Bronchial epithelial cell (primary cell): ENCODE results near the gene TBC1D22A. TPM values are rescaled to one million over a fixed set of nuclear protein-coding genes. Genes with fewer than 3 reads are reported as not detected.

ENCODE experiments used
- DNase-seq: peaks from one replicate; pipeline ENCODE4 v3.0.0-alpha.2; 2010; ENCODE audit warnings: low read depth
- FAIRE-seq: peaks from 2 replicates; lab custom pipeline; 2011; peaks lifted over from hg19 to GRCh38; lab: Jason Lieb, UNC
- H3K27me3 ChIP-seq: 2 replicates; pipeline ENCODE4 v1.5.1; 2011; ENCODE audit warnings: low read length; ENCODE audit not compliant: control insufficient read depth, insufficient read depth
- H3K36me3 ChIP-seq: 2 replicates; pipeline ENCODE4 v1.5.1; 2011; ENCODE audit warnings: low read length; ENCODE audit not compliant: control insufficient read depth, insufficient read depth
- H3K4me3 ChIP-seq: 2 replicates; pipeline ENCODE4 v1.5.1; 2011; ENCODE audit warnings: mild to moderate bottlenecking, low read depth, low read length, control low read depth
- CTCF ChIP-seq: IDR thresholded peaks from 2 replicates; pipeline ENCODE4 v1.5.1; 2011; ENCODE audit warnings: mild to moderate bottlenecking, moderate library complexity, low read length, control low read depth, inconsistent platforms; ENCODE audit not compliant: insufficient read depth, severe bottlenecking
- total RNA-seq: library from RNA; depleted of rRNA; stranded (reverse); fragments of >200 nt; gene quantifications from 2 replicates; pipeline ENCODE4 v1.2.1, GENCODE V29; 2014

Gene TBC1D22A
- total RNA-seq, 1 donor from 2014 or later, result 10.0 TPM

- Histone ChIP-seq H3K27me3 (no peaks in the 10 kb centered on the region), H3K4me3 (no peak overlapping the region), H3K36me3 (peaks cover 2% of the 10 kb centered on the region)
- DNase-seq (no peak), FAIRE-seq (no peak)
- TF ChIP-seq CTCF, result no peak
These were observed 279.8 kb downstream of the TBC1D22A start for GRCh38 chr22:47042116-47042825.

- no peak for TF ChIP-seq CTCF
- no peaks in the 10 kb centered on the region for H3K27me3 ChIP-seq
- no peak overlapping the region for H3K4me3 ChIP-seq
- no peak for DNase-seq
- peaks cover 2% of the 10 kb centered on the region for H3K36me3 ChIP-seq
- FAIRE-seq, result no peak
These were observed 280.5 kb downstream of the TBC1D22A start for GRCh38 chr22:47042861-47043496.

- FAIRE-seq (no peak), DNase-seq (no peak)
- no peak for TF ChIP-seq CTCF
- H3K4me3 ChIP-seq, result no peak overlapping the region
- H3K36me3 ChIP-seq, result no peaks in the 10 kb centered on the region
- no peaks in the 10 kb centered on the region for H3K27me3 ChIP-seq
These were observed 281.6 kb downstream of the TBC1D22A start for GRCh38 chr22:47043835-47044721.

- no peaks in the 10 kb centered on the region for H3K27me3 ChIP-seq
- no peaks in the 10 kb centered on the region for H3K36me3 ChIP-seq
- DNase-seq, result no peak
- H3K4me3 ChIP-seq, result no peak overlapping the region
- no peak for TF ChIP-seq CTCF
- no peak for FAIRE-seq
These were observed 282.5 kb downstream of the TBC1D22A start for GRCh38 chr22:47044722-47045535.

- DNase-seq (no peak), FAIRE-seq (no peak)
- Histone ChIP-seq H3K4me3 (no peak overlapping the region), H3K36me3 (no peaks in the 10 kb centered on the region), H3K27me3 (no peaks in the 10 kb centered on the region)
- no peak for TF ChIP-seq CTCF
These were observed 283.4 kb downstream of the TBC1D22A start for GRCh38 chr22:47045691-47046410.
